Measurements from ENCODE around the gene HOMER3. TPM values are rescaled to one million over a fixed set of nuclear protein-coding genes. Genes with fewer than 3 reads are reported as not detected.

HOMER3 gene
- total RNA-seq, 4 donors from 2014 or later, result 22.7 to 48.5 (median 33.2) TPM

DNA sequence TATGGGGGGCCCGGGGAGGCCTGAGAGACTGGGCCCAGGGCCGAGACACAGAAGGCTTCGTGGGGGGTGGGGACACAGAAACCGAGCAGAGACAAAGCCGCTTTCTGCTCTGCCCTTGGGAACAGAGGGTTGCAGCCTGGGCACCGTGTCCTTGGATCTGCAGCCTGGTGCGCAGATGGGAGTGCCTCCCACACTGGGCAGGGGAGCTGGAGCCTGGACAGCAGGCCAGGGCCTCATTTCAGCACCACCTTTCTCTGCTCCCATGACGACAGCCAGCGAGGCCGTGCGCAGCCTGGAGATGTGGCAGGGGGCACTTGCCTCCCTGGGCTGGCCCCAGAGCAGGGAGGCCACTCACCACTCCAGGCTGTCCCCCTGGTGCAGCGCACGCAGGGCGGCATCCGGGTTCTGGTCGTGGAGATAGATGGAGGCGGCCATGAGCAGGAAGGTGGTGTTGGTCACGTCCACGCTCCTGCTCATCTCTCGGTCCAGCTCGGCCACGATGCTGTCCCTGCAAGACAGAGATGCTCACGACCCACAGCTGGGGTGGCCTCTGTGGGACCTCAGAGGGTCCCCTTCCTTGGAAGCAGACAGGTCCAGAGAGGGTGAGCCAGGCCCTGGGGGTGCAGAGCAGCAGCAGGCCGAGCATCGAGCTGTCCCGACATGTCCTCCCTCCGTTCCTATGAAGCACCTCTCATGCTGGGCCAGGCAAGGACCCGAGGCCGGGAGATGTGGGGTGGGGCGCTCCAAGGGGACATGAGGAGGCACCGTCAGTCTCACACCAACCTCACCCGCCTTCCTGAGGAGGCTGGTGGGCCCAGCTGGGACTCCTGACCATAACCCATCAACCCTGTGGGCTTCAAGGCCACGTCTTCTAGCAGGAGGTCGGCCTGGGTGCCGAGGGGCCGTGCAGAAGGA lies 34.2 kb downstream of the HOMER3 start:
- no CpG with 5 or more reads among the region's 36 CpGs for WGBS, 2 donors (ENCODE audit: low coverage in 1 of 2)
- no peak overlapping the region for H3K4me3 ChIP-seq

DNA sequence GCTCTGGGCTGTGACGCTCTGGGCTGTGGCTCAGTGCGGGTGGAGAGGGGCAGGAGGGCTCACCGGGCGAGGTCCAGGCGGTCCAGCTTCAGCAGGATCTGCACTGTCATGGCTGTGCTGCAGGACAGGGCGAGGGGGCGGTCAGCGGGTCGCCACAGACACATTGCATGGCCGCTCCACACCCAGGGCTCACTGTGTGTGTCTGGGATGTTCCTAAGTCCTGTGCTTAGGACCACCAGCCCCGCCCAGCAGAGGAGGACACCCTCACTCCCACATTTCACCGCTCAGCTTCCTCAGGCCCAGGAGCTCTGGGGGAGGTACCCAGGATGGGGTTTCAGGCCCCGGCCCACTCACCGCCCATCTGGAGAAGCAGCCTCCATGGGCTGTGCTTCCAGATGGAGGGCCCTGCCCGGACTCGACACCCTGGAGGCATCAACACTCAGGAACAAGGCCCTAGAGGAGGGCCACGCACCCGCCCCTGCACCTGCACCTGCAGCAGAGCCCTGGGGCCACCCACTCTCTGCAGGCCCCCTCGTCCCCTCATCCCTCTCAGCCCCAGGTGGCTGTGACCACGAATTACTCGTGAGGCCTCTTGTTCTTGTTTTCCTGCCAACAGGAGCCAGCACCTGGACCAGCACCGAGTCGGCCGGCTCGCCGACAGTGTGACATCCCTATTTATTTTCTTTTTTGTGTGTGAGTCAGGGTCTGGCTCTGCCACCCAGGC lies 35.3 kb downstream of the HOMER3 start:
- H3K9me3 ChIP-seq, result no peaks in the 10 kb centered on the region
- no peak overlapping the region for H3K4me3 ChIP-seq
- no peaks in the 10 kb centered on the region for H3K27me3 ChIP-seq
- no peak for TF ChIP-seq POLR2AphosphoS5 (IDR thresholded peaks at IDR 0.05)
- TF ChIP-seq EP300 (IDR thresholded peaks at IDR 0.05), result no peak
- TF ChIP-seq POLR2A (IDR thresholded peaks at IDR 0.05), result no peak
- TF ChIP-seq, protein P1, sequence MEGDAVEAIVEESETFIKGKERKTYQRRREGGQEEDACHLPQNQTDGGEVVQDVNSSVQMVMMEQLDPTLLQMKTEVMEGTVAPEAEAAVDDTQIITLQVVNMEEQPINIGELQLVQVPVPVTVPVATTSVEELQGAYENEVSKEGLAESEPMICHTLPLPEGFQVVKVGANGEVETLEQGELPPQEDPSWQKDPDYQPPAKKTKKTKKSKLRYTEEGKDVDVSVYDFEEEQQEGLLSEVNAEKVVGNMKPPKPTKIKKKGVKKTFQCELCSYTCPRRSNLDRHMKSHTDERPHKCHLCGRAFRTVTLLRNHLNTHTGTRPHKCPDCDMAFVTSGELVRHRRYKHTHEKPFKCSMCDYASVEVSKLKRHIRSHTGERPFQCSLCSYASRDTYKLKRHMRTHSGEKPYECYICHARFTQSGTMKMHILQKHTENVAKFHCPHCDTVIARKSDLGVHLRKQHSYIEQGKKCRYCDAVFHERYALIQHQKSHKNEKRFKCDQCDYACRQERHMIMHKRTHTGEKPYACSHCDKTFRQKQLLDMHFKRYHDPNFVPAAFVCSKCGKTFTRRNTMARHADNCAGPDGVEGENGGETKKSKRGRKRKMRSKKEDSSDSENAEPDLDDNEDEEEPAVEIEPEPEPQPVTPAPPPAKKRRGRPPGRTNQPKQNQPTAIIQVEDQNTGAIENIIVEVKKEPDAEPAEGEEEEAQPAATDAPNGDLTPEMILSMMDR (IDR thresholded peaks at IDR 0.05), result no peak
- no peak overlapping the region for H3K27ac ChIP-seq
- WGBS, 2 donors (ENCODE audit: low coverage in 1 of 2), result 80 to 84% methylated on average over 2 to 5 of the region's 26 CpGs
- no peaks in the 10 kb centered on the region for H3K4me1 ChIP-seq
- no peak for ATAC-seq
- H3K36me3 ChIP-seq, result peaks cover 0 to 96% of the 10 kb centered on the region in 2 donors

More for the DNA sequence above, 34.2 kb downstream of the HOMER3 start:
- TF ChIP-seq, protein P1 (IDR thresholded peaks at IDR 0.05), result no peak
- TF ChIP-seq POLR2AphosphoS5 (IDR thresholded peaks at IDR 0.05) (no peak), POLR2A (IDR thresholded peaks at IDR 0.05) (no peak), EP300 (IDR thresholded peaks at IDR 0.05) (no peak)
- no peaks in the 10 kb centered on the region for H3K9me3 ChIP-seq
- ATAC-seq, result no peak
- no peaks in the 10 kb centered on the region for H3K4me1 ChIP-seq
- no peak overlapping the region for H3K27ac ChIP-seq
- no peaks in the 10 kb centered on the region for H3K27me3 ChIP-seq
- H3K36me3 ChIP-seq, result peaks cover 0 to 95% of the 10 kb centered on the region in 2 donors

DNA sequence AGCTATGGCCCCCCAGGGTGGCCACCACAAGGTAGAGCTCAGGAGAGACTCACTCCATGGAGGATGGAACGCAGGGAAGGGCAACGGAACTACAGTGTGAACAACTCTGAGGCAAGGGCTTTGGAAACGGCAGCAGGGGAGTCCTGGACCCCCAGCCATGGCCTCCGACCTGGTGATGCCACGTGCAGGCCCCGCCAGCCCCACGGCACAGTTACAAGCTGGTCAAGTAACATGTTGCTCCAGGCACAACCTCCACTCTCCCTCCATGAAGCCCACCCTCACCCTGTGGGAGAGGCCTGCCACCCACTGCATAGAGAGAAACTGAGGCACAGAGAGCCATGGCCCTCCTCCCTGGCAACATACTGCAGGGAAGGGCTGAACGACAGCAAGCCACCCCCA lies 36.0 kb downstream of the HOMER3 start:
- TF ChIP-seq POLR2AphosphoS5 (IDR thresholded peaks at IDR 0.05), result no peak
- no peak for TF ChIP-seq POLR2A (IDR thresholded peaks at IDR 0.05)
- TF ChIP-seq EP300 (IDR thresholded peaks at IDR 0.05), result no peak
- TF ChIP-seq, protein P1 (IDR thresholded peaks at IDR 0.05), result no peak
- no peak for ATAC-seq
- Histone ChIP-seq H3K4me3 (no peak overlapping the region), H3K27ac (no peak overlapping the region), H3K9me3 (no peaks in the 10 kb centered on the region), H3K27me3 (no peaks in the 10 kb centered on the region), H3K36me3 (peaks cover 0 to 96% of the 10 kb centered on the region in 2 donors), H3K4me1 (no peaks in the 10 kb centered on the region)
- WGBS, 2 donors (ENCODE audit: low coverage in 1 of 2), result 81% methylated on average over 2 of the region's 8 CpGs; no CpG with 5 or more reads in 1 of the 2 donors

DNA sequence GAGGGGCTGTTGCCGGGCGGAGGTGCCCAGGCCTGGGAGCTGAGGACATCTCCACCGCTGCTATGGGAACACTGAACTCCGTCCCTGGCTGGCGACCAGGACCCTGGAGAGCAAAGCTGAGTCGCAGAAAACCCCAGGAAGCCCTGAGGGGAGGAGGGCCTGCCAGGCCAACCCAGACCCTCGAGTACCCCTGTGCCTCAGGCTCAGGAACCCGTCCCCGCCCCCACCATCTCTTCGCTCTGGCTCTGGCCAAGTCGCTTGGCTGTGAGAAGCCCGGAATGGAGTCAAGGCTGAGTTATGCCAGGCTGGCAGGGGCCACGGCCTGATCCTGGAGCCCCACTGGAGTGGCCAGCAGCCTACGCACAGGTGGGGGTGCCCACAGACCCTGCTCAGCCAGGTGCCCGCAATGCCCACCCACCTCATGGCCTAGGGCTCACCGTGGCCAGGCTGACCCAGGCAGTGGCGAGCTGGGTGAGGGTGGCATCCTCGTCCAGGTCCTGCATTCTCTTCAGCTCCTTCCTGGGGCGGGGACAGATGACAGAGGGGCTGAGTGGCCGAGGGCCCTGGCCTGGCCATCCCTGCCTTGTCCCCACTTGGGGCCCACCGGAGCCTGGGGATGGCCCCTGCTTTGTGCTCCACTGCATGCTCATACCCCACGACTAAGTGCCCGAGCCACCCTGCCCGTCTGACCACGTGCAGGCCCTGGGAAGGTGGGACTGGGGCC lies 36.5 kb downstream of the HOMER3 start:
- H3K27ac ChIP-seq, result no peak overlapping the region
- ATAC-seq, result no peak
- TF ChIP-seq, protein P1 (IDR thresholded peaks at IDR 0.05), result no peak

More for the DNA sequence above, 36.5 kb downstream of the HOMER3 start:
- H3K4me3 ChIP-seq, result no peak overlapping the region
- H3K27me3 ChIP-seq, result no peaks in the 10 kb centered on the region
- no peaks in the 10 kb centered on the region for H3K4me1 ChIP-seq
- 93% methylated on average over 3 of the region's 25 CpGs; no CpG with 5 or more reads in 1 of the 2 donors for WGBS, 2 donors (ENCODE audit: low coverage in 1 of 2)
- no peaks in the 10 kb centered on the region for H3K9me3 ChIP-seq
- peaks cover 0 to 96% of the 10 kb centered on the region in 2 donors for H3K36me3 ChIP-seq
